ENCODE measurements around the gene TMEM131. TPM values are rescaled to one million over a fixed set of nuclear protein-coding genes. Genes with fewer than 3 reads are reported as not detected.
A peak's percentile ranks its signal among the peaks of the same experiment; 100 is the strongest.

TMEM131 gene
- total RNA-seq, 1 donor from 2014 or later, result 35.3 TPM

DNA sequence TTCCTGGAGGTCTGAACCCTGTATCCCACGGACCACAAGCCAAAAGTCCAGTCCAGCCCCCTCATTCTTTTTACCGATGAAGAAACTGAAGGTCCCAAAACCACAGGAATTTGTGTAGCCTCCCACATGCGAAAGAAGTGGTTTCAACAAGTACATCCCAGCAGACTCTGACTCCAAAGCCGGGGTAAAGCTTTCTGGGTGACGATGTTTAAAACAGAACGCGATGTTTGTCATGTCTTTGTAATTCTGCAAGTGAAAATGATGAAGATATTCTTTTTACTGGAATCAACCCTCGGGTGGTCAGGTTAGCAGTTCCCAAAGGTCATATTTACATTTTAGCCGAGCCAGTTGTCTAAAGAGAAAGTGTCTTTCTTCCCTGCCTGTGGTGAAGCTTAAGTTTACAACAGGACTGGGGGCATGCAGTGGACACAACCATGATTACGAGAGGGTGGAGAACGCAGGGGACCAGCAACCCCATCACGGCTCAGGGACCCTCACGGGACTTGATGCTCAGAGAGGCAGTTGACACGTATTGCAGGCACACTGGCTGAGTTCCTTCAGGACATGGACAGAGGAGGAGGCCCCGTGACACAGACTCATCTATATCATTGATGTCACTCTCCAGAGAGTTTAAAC lies 17.8 kb upstream of the TMEM131 start:
- H3K4me3 ChIP-seq (ENCODE audit: insufficient read depth, low read depth, low read length), result peak overlapping the region; percentile 24
- Mint-ChIP-seq H3K27me3 (ENCODE audit: low read depth, unreplicated experiment) (peaks cover 59% of the 10 kb centered on the region), H3K27ac (ENCODE audit: unreplicated experiment) (no peak overlapping the region), H3K4me1 (ENCODE audit: low read depth, unreplicated experiment) (peaks cover 6% of the 10 kb centered on the region), H3K4me3 (ENCODE audit: unreplicated experiment) (no peak overlapping the region), H3K9me3 (ENCODE audit: unreplicated experiment) (peaks cover 5% of the 10 kb centered on the region), H3K36me3 (ENCODE audit: low read depth, unreplicated experiment) (peaks cover 1% of the 10 kb centered on the region)
- H3K36me3 ChIP-seq (ENCODE audit: insufficient read depth, low read length), result no peaks in the 10 kb centered on the region
- no peaks in the 10 kb centered on the region for H4K20me1 ChIP-seq (ENCODE audit: insufficient read depth, low read length)
- DNase-seq (ENCODE audit: low read depth) (peak; percentile 88), FAIRE-seq (no peak)
- peaks cover 3% of the 10 kb centered on the region for H3K4me1 ChIP-seq (ENCODE audit: insufficient read depth, low read length)
- H3K79me2 ChIP-seq (ENCODE audit: insufficient read depth, low read length), result no peaks in the 10 kb centered on the region
- H3K9ac ChIP-seq (ENCODE audit: low read length), result no peak overlapping the region
- no peak overlapping the region for H3K27ac ChIP-seq (ENCODE audit: low read depth, low read length)
- no peaks in the 10 kb centered on the region for H3K27me3 ChIP-seq (ENCODE audit: insufficient read depth, low read length)
- peak overlapping the region; percentile 69 for H3K4me2 ChIP-seq (ENCODE audit: low read length)
- peak overlapping the region; percentile 48 for H2AFZ ChIP-seq (ENCODE audit: low read depth, low read length)
- TF ChIP-seq, protein P1, sequence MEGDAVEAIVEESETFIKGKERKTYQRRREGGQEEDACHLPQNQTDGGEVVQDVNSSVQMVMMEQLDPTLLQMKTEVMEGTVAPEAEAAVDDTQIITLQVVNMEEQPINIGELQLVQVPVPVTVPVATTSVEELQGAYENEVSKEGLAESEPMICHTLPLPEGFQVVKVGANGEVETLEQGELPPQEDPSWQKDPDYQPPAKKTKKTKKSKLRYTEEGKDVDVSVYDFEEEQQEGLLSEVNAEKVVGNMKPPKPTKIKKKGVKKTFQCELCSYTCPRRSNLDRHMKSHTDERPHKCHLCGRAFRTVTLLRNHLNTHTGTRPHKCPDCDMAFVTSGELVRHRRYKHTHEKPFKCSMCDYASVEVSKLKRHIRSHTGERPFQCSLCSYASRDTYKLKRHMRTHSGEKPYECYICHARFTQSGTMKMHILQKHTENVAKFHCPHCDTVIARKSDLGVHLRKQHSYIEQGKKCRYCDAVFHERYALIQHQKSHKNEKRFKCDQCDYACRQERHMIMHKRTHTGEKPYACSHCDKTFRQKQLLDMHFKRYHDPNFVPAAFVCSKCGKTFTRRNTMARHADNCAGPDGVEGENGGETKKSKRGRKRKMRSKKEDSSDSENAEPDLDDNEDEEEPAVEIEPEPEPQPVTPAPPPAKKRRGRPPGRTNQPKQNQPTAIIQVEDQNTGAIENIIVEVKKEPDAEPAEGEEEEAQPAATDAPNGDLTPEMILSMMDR (IDR thresholded peaks at IDR 0.05; ENCODE audit: insufficient read depth, low read depth, low read length), result no peak
- no peak for TF ChIP-seq EZH2 (IDR thresholded peaks at IDR 0.05; ENCODE audit: insufficient read depth, low read length)
- H3K9me3 ChIP-seq (ENCODE audit: insufficient read depth, low read depth, low read length), result no peaks in the 10 kb centered on the region

DNA sequence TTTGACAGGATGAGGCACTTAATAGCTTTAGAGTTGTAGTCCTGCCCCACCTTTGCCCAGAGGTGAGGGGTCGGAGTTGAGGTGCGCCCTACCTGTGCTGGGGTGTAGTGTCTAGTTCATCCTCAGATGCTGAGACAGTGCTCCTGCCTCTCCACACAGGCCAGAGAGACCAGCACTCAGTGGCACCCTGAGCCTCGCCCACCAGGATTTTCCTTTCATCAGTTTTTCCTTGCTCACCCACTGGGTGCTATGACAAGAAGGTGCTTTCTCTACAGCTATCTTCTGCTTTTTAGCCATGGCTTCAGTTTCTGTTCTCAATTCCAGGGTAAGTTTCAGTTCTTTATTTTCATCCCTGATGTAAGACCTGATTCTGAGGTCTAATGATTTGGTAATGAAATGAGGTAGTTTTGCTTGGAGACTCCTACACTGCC lies 16.8 kb upstream of the TMEM131 start:
- H3K4me1 Mint-ChIP-seq (ENCODE audit: low read depth, unreplicated experiment), result peaks cover 6% of the 10 kb centered on the region

More for the DNA sequence above, 16.8 kb upstream of the TMEM131 start:
- Histone ChIP-seq H2AFZ (ENCODE audit: low read depth, low read length) (no peak overlapping the region), H3K4me3 (ENCODE audit: insufficient read depth, low read depth, low read length) (no peak overlapping the region), H3K36me3 (ENCODE audit: insufficient read depth, low read length) (no peaks in the 10 kb centered on the region), H3K27me3 (ENCODE audit: insufficient read depth, low read length) (no peaks in the 10 kb centered on the region), H3K4me1 (ENCODE audit: insufficient read depth, low read length) (peaks cover 3% of the 10 kb centered on the region), H3K4me2 (ENCODE audit: low read length) (no peak overlapping the region), H3K9me3 (ENCODE audit: insufficient read depth, low read depth, low read length) (no peaks in the 10 kb centered on the region), H3K79me2 (ENCODE audit: insufficient read depth, low read length) (no peaks in the 10 kb centered on the region), H4K20me1 (ENCODE audit: insufficient read depth, low read length) (no peaks in the 10 kb centered on the region), H3K9ac (ENCODE audit: low read length) (no peak overlapping the region), H3K27ac (ENCODE audit: low read depth, low read length) (no peak overlapping the region)
- no peak for FAIRE-seq
- no peak for DNase-seq (ENCODE audit: low read depth)
- TF ChIP-seq, protein P1 (IDR thresholded peaks at IDR 0.05; ENCODE audit: insufficient read depth, low read depth, low read length), result no peak
- TF ChIP-seq EZH2 (IDR thresholded peaks at IDR 0.05; ENCODE audit: insufficient read depth, low read length), result no peak
- no peak overlapping the region for H3K27ac Mint-ChIP-seq (ENCODE audit: unreplicated experiment)
- peaks cover 1% of the 10 kb centered on the region for H3K36me3 Mint-ChIP-seq (ENCODE audit: low read depth, unreplicated experiment)
- H3K27me3 Mint-ChIP-seq (ENCODE audit: low read depth, unreplicated experiment), result peaks cover 61% of the 10 kb centered on the region
- H3K9me3 Mint-ChIP-seq (ENCODE audit: unreplicated experiment), result peaks cover 5% of the 10 kb centered on the region
- no peak overlapping the region for H3K4me3 Mint-ChIP-seq (ENCODE audit: unreplicated experiment)

All from astrocyte (in vitro differentiated cells and primary cell).